Measurements from ENCODE around the gene PCSK6. TPM values are rescaled to one million over a fixed set of nuclear protein-coding genes. Genes with fewer than 3 reads are reported as not detected.

PCSK6 gene
- polyA plus RNA-seq, 1 experiment, result 0.29 TPM

DNA sequence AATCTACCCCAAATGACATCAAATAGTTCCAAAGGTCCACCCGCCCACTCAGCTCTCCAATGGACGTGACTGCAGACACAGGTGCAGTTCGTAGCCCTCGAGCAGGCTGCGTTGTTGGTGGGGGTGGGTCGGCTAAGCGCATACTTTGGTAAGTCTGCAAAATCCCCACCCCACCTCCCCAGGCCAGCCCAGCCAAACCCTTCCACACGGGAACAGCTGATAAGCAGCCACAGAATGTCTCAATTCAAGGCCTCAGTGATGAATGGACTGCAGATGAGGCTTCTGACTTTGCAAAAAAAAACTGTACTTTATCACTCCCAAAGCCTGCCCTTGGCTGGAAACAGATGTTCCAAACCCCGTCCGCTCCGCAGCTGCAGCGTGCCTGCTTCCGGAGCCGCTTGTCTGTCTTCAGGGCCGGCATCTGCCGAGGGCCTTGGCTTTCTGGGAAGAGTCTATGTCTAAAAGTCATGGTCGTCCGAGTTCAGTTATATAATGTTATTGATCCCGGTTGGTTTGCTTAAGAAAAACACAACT is 38.2 kb downstream of the PCSK6 start:
- CTCF ChIA-PET, result interaction anchor here (1.2 kb wide), 1 partner anchor 134 kb away, joined by 4 read pairs; no protein-coding TSS in a partner anchor
- TF ChIP-seq, protein P1, sequence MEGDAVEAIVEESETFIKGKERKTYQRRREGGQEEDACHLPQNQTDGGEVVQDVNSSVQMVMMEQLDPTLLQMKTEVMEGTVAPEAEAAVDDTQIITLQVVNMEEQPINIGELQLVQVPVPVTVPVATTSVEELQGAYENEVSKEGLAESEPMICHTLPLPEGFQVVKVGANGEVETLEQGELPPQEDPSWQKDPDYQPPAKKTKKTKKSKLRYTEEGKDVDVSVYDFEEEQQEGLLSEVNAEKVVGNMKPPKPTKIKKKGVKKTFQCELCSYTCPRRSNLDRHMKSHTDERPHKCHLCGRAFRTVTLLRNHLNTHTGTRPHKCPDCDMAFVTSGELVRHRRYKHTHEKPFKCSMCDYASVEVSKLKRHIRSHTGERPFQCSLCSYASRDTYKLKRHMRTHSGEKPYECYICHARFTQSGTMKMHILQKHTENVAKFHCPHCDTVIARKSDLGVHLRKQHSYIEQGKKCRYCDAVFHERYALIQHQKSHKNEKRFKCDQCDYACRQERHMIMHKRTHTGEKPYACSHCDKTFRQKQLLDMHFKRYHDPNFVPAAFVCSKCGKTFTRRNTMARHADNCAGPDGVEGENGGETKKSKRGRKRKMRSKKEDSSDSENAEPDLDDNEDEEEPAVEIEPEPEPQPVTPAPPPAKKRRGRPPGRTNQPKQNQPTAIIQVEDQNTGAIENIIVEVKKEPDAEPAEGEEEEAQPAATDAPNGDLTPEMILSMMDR (IDR thresholded peaks at IDR 0.05; ENCODE audit: insufficient read depth, low read depth, low read length), result no peak
- Histone ChIP-seq H3K36me3 (ENCODE audit: control insufficient read depth, insufficient read depth, low read length) (no peaks in the 10 kb centered on the region), H3K4me3 (ENCODE audit: low read depth, low read length) (no peak overlapping the region), H3K27me3 (ENCODE audit: control insufficient read depth, insufficient read depth, low read length) (0 out of 2 replicates have a peak, but pooled peaks cover 1% of the 10 kb centered on the region)
- POLR2A ChIA-PET, result no interaction called here
- DNase-seq (ENCODE audit: low read depth), result no peak

DNA sequence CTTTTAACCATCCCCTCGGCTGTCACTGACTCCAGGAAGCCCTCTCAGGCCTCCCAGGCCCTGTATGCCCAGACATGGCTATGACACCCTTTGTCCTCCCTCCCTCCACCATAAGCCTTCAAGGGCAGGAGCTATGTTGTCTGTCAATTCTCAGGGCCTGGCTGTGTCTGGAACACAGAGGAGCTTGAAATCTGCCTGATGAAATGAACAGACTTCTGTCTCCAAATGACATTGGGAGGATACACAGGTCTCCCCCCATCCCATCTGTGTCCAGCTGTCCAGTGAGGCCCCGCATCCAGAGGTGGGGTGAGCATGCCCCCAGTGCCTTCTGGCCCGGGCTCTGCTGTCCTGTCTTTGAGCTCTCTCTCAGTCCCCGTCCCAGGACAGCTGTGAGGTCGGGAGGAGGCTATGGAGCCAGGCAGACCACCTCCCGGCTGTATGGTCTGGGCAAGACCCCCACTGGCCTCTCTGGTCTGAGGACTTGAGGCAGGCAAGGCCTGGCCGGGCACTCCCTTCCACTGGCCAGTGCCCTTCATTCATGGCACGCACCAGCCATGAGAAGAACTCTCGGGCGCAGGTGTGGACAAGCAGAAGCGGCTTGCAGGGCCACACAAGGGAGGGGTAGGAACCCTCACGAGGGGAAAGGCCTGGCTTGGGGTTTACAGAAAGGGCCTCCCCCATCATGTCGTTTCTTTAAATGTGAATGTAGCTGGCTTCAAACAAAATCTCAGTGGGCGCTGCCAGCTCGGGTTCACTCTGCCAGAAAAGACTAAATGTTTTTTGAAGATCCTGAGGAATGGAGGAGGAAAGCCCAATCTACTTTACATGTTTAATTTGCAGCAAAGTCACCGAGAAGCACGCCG is 38.9 kb downstream of the PCSK6 start:
- no peaks in the 10 kb centered on the region for H3K36me3 ChIP-seq (ENCODE audit: control insufficient read depth, insufficient read depth, low read length)
- ChIA-PET POLR2A (no interaction called here), CTCF (interaction anchor here (1.2 kb wide), 1 partner anchor 135 kb away, joined by 4 read pairs; no protein-coding TSS in a partner anchor)
- TF ChIP-seq, protein P1 (IDR thresholded peaks at IDR 0.05; ENCODE audit: insufficient read depth, low read depth, low read length), result no peak
- 0 out of 2 replicates have a peak, but pooled peaks cover 1% of the 10 kb centered on the region for H3K27me3 ChIP-seq (ENCODE audit: control insufficient read depth, insufficient read depth, low read length)
- DNase-seq (ENCODE audit: low read depth), result no peak
- H3K4me3 ChIP-seq (ENCODE audit: low read depth, low read length), result no peak overlapping the region

DNA sequence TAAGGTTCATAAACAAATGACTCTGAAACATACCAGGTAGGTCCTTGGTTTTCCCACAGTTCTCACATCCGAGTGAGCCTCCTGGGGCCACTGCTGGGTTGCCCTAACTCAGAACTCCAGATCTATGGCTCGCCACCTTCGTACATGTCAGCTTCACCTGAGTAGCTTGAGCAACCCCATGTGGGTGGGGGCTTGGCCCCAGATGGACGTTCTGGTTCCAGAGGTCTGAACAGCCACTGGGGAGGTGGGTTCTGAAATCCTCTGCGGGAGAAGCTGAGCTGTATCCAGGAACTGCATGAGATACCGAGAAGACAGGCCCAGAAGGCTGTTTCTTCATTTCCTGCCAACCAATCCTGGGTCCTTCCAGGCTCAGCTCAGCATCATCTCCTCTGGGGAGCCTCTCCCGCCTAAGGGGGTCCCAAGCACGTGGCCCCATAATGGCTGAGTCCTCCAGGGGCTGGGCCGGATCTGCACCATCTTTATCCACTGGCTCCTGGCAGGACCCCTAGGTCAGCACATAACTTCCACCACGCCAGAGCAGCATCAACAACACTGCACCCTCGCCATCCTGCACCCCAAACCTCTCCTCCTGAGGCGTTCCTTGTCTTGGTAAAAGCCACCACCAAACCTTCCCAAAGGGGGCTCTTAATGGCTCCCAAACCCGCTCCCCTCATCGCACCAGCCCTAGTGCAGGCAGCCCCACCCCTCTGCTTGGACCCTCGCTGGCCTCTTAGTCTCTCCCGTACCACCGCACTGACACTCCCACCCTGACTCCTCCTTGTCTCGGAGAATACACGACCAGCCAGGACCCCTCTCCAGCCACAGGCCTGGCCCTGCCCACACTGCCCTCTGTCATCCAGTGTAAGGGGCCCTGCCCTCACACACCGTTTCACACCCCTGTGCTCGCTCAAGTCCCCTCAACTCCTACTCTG is 39.8 kb downstream of the PCSK6 start:
- Histone ChIP-seq H3K4me3 (ENCODE audit: low read depth, low read length) (no peak overlapping the region), H3K36me3 (ENCODE audit: control insufficient read depth, insufficient read depth, low read length) (no peaks in the 10 kb centered on the region), H3K27me3 (ENCODE audit: control insufficient read depth, insufficient read depth, low read length) (0 out of 2 replicates have a peak, but pooled peaks cover 1% of the 10 kb centered on the region)
- TF ChIP-seq, protein P1 (IDR thresholded peaks at IDR 0.05; ENCODE audit: insufficient read depth, low read depth, low read length), result no peak
- no peak for DNase-seq (ENCODE audit: low read depth)
- POLR2A ChIA-PET, result no interaction called here
- CTCF ChIA-PET, result interaction anchor here (1.2 kb wide), 1 partner anchor 136 kb away, joined by 4 read pairs; no protein-coding TSS in a partner anchor

DNA sequence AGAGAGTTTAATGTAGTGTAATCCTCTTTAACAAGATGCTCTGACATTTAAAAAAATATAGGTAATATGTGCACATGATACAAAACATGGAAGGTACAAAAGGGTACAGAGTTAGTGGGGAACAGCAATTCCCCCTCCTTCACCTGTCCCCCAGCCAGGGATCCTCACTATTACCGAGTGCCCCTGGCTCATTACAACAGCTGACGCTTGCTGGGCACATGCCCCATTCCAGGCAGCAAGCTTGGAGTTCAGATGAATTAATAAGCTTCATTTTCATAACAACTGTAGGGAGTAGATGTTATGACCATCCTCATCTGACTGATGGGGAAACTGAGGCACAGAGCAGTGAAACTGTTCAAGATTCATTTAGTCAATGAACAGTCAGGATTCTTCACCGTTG is 41.2 kb downstream of the PCSK6 start:
- H3K27me3 ChIP-seq (ENCODE audit: control insufficient read depth, insufficient read depth, low read length), result 0 out of 2 replicates have a peak, but pooled peaks cover 1% of the 10 kb centered on the region
- H3K4me3 ChIP-seq (ENCODE audit: low read depth, low read length), result no peak overlapping the region
- ChIA-PET POLR2A (no interaction called here), CTCF (no interaction called here)
- no peak for DNase-seq (ENCODE audit: low read depth)
- no peaks in the 10 kb centered on the region for H3K36me3 ChIP-seq (ENCODE audit: control insufficient read depth, insufficient read depth, low read length)
- TF ChIP-seq, protein P1 (IDR thresholded peaks at IDR 0.05; ENCODE audit: insufficient read depth, low read depth, low read length), result no peak

All from BJ (cell line).